H9 (cell line): ENCODE measurements around the gene CERS6. TPM values are rescaled to one million over a fixed set of nuclear protein-coding genes. Genes with fewer than 3 reads are reported as not detected.

Experiments
- DNase-seq: peaks from one replicate; pipeline ENCODE4 v3.0.0-alpha.2; 2017
- H2AFZ ChIP-seq: one replicate; pipeline ENCODE4 v1.6.1; 2013; ENCODE audit warnings: mild to moderate bottlenecking, low read length, control low read depth, moderate library complexity
- H2AK5ac ChIP-seq: 2 replicates; pipeline ENCODE4 v1.6.1; 2013; ENCODE audit warnings: low read length, control low read depth, mixed read lengths; ENCODE audit not compliant: insufficient read length
- H2BK120ac ChIP-seq: one replicate; pipeline ENCODE4 v1.6.1; 2013; ENCODE audit warnings: low read depth, mild to moderate bottlenecking, low read length, control low read depth, inconsistent platforms; ENCODE audit not compliant: poor library complexity, severe bottlenecking
- H2BK12ac ChIP-seq: 2 replicates; pipeline ENCODE4 v1.6.1; 2013; ENCODE audit warnings: low read length, control low read depth, mixed read lengths, low read depth; ENCODE audit not compliant: insufficient read length
- H2BK15ac ChIP-seq: 2 replicates; pipeline ENCODE4 v1.6.1; 2013; ENCODE audit warnings: low read depth, low read length, control low read depth
- H2BK20ac ChIP-seq: one replicate; pipeline ENCODE4 v1.6.1; 2013; ENCODE audit warnings: low read depth, mild to moderate bottlenecking, low read length, control low read depth, inconsistent platforms; ENCODE audit not compliant: poor library complexity, severe bottlenecking
- H2BK5ac ChIP-seq: 2 replicates; pipeline ENCODE4 v1.6.1; 2013; ENCODE audit warnings: low read length, control low read depth, mixed read lengths; ENCODE audit not compliant: insufficient read length
- H3K14ac ChIP-seq: 2 replicates; pipeline ENCODE4 v1.6.1; 2013; ENCODE audit warnings: low read length, control low read depth; ENCODE audit not compliant: insufficient read depth
- H3K18ac ChIP-seq: 2 replicates; pipeline ENCODE4 v1.6.1; 2013; ENCODE audit warnings: low read depth, mild to moderate bottlenecking, mixed read lengths, low read length, control low read depth; ENCODE audit not compliant: insufficient read length
- H3K23ac ChIP-seq: 2 replicates; pipeline ENCODE4 v1.6.1; 2013; ENCODE audit warnings: low read length, control low read depth, mixed read lengths, low read depth; ENCODE audit not compliant: insufficient read length
- H3K23me2 ChIP-seq: 2 replicates; pipeline ENCODE4 v1.6.1; 2013; ENCODE audit warnings: low read depth, mild to moderate bottlenecking, mixed read lengths, low read length, control low read depth; ENCODE audit not compliant: insufficient read length, poor library complexity, severe bottlenecking
- H3K27ac ChIP-seq: 2 replicates; pipeline ENCODE4 v1.5.1; 2013; ENCODE audit warnings: low read length, control low read depth, mixed read lengths, low read depth; ENCODE audit not compliant: insufficient read length
- H3K27me3 ChIP-seq: 2 replicates; pipeline ENCODE4 v1.6.1; 2013; ENCODE audit warnings: low read length, control low read depth, inconsistent platforms; ENCODE audit not compliant: insufficient read depth
- H3K4ac ChIP-seq: 2 replicates; pipeline ENCODE4 v1.6.1; 2013; ENCODE audit warnings: low read depth, mild to moderate bottlenecking, control low read depth, inconsistent platforms, low read length, moderate library complexity
- H3K4me1 ChIP-seq: 2 replicates; pipeline ENCODE4 v1.6.1; 2013; ENCODE audit warnings: low read length, control low read depth, inconsistent platforms; ENCODE audit not compliant: insufficient read depth
- H3K4me2 ChIP-seq: 2 replicates; pipeline ENCODE4 v1.6.1; 2013; ENCODE audit warnings: low read length, control low read depth, mixed read lengths; ENCODE audit not compliant: insufficient read length, insufficient read depth
- H3K56ac ChIP-seq: 2 replicates; pipeline ENCODE4 v1.6.1; 2013; ENCODE audit warnings: low read depth, mild to moderate bottlenecking, mixed read lengths, low read length, control low read depth; ENCODE audit not compliant: insufficient read length
- H3K79me1 ChIP-seq: 2 replicates; pipeline ENCODE4 v1.6.1; 2013; ENCODE audit warnings: low read depth, mild to moderate bottlenecking, moderate library complexity, low read length, control low read depth, inconsistent platforms; ENCODE audit not compliant: insufficient read depth, poor library complexity, severe bottlenecking
- H3K79me2 ChIP-seq: 2 replicates; pipeline ENCODE4 v1.6.1; 2013; ENCODE audit warnings: low read length, control low read depth, inconsistent platforms; ENCODE audit not compliant: insufficient read depth
- H3K9ac ChIP-seq: 2 replicates; pipeline ENCODE4 v1.6.1; 2013; ENCODE audit warnings: low read length, control low read depth, mixed read lengths; ENCODE audit not compliant: insufficient read length; ENCODE audit errors: extremely low read depth
- H3K9me3 ChIP-seq: one replicate; pipeline ENCODE4 v1.6.1; 2013; ENCODE audit warnings: low read depth, low read length, inconsistent platforms; ENCODE audit not compliant: control insufficient read depth
- H3T11ph ChIP-seq: one replicate; pipeline ENCODE4 v1.6.1; 2013; ENCODE audit warnings: mild to moderate bottlenecking, low read length, control low read depth, inconsistent platforms
- H4K20me1 ChIP-seq: one replicate; pipeline ENCODE4 v1.6.1; 2013; ENCODE audit not compliant: control insufficient read depth, insufficient read length, insufficient read depth
- H4K5ac ChIP-seq: 2 replicates; pipeline ENCODE4 v1.6.1; 2013; ENCODE audit warnings: low read depth, mild to moderate bottlenecking, mixed read lengths, low read length, control low read depth; ENCODE audit not compliant: insufficient read length
- H4K8ac ChIP-seq: replicated peaks from 2 replicates; pipeline ENCODE4 v1.6.1; 2013; ENCODE audit warnings: low read length, control low read depth, mixed read lengths, low read depth; ENCODE audit not compliant: insufficient read length
- H4K91ac ChIP-seq: 2 replicates; pipeline ENCODE4 v1.6.1; 2013; ENCODE audit warnings: low read depth, mild to moderate bottlenecking, moderate library complexity, mixed read lengths, low read length, control low read depth; ENCODE audit not compliant: insufficient read length
- H3K27ac Mint-ChIP-seq, 3 experiments: 2 replicates in 2 of 3; 3 replicates in 1 of 3; pipeline ENCODE4 v1.8.0; 2020 to 2021; ENCODE audit warnings: mixed read lengths in 3 of 3, mild to moderate bottlenecking in 1 of 3, moderate library complexity in 1 of 3
- H3K27me3 Mint-ChIP-seq: 2 replicates; pipeline ENCODE4 v1.8.0; 2021; ENCODE audit warnings: low read depth, mild to moderate bottlenecking, moderate library complexity, mixed read lengths
- H3K36me3 Mint-ChIP-seq, 3 experiments: 2 replicates in 2 of 3; 3 replicates in 1 of 3; pipeline ENCODE4 v1.8.0; 2020 to 2021; ENCODE audit warnings: low read depth in 3 of 3, mixed read lengths in 3 of 3; ENCODE audit not compliant: insufficient read depth in 1 of 3
- H3K4me1 Mint-ChIP-seq, 2 experiments: 2 replicates each; pipeline ENCODE4 v1.8.0; 2020; ENCODE audit warnings: mixed read lengths in 2 of 2
- H3K4me3 Mint-ChIP-seq, 2 experiments: 2 replicates in 1 of 2; 3 replicates in 1 of 2; pipeline ENCODE4 v1.8.0; 2020 to 2021; ENCODE audit warnings: mild to moderate bottlenecking in 2 of 2, mixed read lengths in 2 of 2, moderate library complexity in 1 of 2
- H3K9me3 Mint-ChIP-seq, 2 experiments: 2 replicates in 1 of 2; 3 replicates in 1 of 2; pipeline ENCODE4 v1.8.0; 2020; ENCODE audit warnings: mild to moderate bottlenecking in 2 of 2, mixed read lengths in 2 of 2, moderate library complexity in 1 of 2
- WGBS: extraction: QIAGEN DNeasy Blood & Tissue Kit; methylation state at CpG from one replicate; pipeline ENCODE4 v1.1.7; 2013; ENCODE audit warnings: missing lambda C conversion rate, low lambda C conversion rate, mixed read lengths; ENCODE audit not compliant: insufficient read length; ENCODE audit errors: extremely low coverage; 5-methylcytosine and 5-hydroxymethylcytosine counted together
- total RNA-seq: library from RNA; stranded (reverse); gene quantifications from 2 replicates; pipeline ENCODE4 v1.2.1, GENCODE V29; 2021
- TF ChIP-seq, protein P1 (sequence below): fragments of 200-600 bp; sonication (generic); conservative IDR thresholded peaks from 3 replicates; pipeline ENCODE4 v1.8.0; 2021; ENCODE audit warnings: antibody characterized with exemption, mild to moderate bottlenecking

Gene CERS6
- total RNA-seq, 1 experiment from 2014 or later, result 17.7 TPM

DNA sequence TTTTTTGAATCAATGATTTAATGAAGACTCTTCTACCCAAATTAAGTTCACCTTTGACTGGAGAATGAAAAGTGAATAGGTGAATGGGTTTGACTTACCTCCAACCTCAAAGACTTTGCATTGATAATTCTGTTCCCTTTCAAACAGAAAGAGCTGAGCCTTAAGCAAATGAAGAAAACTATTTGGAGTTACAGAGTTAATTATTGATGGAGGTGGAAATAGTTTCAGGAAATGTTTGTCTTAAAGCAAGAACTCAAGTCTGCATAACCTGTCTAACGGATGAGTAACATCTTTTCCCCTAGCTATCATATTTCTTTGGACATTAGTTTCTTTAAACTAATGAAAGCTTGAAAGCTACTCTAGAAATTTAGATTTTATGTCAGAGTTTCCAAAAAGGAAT, 166.5 kb downstream of the CERS6 start:
- Histone ChIP-seq H3K9ac (no peak overlapping the region), H3T11ph (no peak overlapping the region), H3K56ac (no peak overlapping the region), H3K9me3 (no peaks in the 10 kb centered on the region), H4K8ac (no peak overlapping the region), H2BK5ac (no peak overlapping the region), H4K20me1 (no peaks in the 10 kb centered on the region), H3K4me2 (no peak overlapping the region), H3K23ac (no peak overlapping the region), H2BK20ac (no peak overlapping the region), H2BK15ac (no peak overlapping the region), H3K23me2 (no peaks in the 10 kb centered on the region), H4K5ac (no peak overlapping the region), H3K4me1 (peaks cover 2% of the 10 kb centered on the region; the same call in 1 of the 2 replicates), H3K14ac (no peak overlapping the region), H3K79me1 (no peaks in the 10 kb centered on the region), H4K91ac (no peak overlapping the region), H3K79me2 (no peaks in the 10 kb centered on the region), H2BK12ac (no peak overlapping the region), H2BK120ac (no peak overlapping the region), H2AK5ac (no peak overlapping the region), H3K4ac (no peak overlapping the region), H3K27me3 (no peaks in the 10 kb centered on the region), H3K27ac (no peak overlapping the region), H2AFZ (no peak overlapping the region), H3K18ac (no peak overlapping the region)
- TF ChIP-seq, protein P1, sequence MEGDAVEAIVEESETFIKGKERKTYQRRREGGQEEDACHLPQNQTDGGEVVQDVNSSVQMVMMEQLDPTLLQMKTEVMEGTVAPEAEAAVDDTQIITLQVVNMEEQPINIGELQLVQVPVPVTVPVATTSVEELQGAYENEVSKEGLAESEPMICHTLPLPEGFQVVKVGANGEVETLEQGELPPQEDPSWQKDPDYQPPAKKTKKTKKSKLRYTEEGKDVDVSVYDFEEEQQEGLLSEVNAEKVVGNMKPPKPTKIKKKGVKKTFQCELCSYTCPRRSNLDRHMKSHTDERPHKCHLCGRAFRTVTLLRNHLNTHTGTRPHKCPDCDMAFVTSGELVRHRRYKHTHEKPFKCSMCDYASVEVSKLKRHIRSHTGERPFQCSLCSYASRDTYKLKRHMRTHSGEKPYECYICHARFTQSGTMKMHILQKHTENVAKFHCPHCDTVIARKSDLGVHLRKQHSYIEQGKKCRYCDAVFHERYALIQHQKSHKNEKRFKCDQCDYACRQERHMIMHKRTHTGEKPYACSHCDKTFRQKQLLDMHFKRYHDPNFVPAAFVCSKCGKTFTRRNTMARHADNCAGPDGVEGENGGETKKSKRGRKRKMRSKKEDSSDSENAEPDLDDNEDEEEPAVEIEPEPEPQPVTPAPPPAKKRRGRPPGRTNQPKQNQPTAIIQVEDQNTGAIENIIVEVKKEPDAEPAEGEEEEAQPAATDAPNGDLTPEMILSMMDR, result no peak
- Mint-ChIP-seq H3K27ac (no peak overlapping the region), H3K9me3 (peaks cover 0 to 5% of the 10 kb centered on the region in 2 experiments; a peak in 3 of 5 replicates), H3K4me1 (peaks cover 27 to 31% of the 10 kb centered on the region in 2 experiments), H3K27me3 (no peaks in the 10 kb centered on the region), H3K36me3 (peaks cover 0 to 12% (median 0%) of the 10 kb centered on the region in 3 experiments; a peak in 1 of 7 replicates), H3K4me3 (no peak overlapping the region)
- WGBS, result no CpG with 5 or more reads among the region's 1 CpG
- DNase-seq, result no peak
